Measurements from ENCODE around the gene GFRA1. TPM values are rescaled to one million over a fixed set of nuclear protein-coding genes. Genes with fewer than 3 reads are reported as not detected.

GFRA1 gene
- total RNA-seq, 4 donors from 2014 or later = 1.8 to 21.4 (median 12.1) TPM

DNA sequence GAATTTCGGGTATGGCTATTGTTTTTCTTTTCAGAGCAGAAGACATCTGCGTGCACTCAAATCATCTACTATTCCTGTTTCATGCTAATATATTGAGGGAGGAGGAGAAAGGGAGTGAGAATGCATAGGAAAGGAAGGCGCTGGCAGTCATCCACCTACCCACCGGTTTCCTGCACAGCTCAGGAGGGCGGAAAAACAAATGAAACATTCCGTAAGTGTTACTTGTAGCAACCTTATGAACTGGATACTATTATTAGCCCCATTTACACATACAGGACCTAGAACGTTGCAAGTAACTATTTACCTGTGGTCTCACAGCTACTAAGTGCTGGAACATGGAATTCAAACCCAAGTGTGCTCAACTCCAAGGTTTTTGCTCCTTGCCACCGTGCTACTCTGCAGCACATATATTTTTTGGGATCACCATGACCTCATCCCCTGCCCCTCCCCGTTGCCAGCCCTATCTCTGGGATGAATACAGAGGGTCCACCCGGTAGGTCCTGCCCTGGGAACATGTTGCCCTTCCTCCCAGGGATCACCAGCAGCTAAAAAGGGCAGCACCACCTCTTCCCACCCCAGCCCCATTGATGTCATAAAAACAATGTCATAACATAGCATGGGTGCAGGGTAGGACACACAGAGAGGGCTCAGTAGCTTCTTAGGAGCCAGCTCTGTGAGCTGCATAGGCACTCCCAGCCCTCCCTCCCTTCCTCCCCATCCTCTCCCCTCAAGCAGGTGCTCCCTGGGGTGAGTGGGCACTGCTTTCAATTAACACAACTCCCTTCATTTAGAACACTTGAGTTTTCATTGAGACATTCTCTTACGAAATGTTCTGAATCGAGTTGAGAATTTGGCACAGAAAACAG, 16.9 kb downstream of the GFRA1 start:
- no peak for DNase-seq
- no peaks in the 10 kb centered on the region for H3K27me3 ChIP-seq
- TF ChIP-seq, protein P1, sequence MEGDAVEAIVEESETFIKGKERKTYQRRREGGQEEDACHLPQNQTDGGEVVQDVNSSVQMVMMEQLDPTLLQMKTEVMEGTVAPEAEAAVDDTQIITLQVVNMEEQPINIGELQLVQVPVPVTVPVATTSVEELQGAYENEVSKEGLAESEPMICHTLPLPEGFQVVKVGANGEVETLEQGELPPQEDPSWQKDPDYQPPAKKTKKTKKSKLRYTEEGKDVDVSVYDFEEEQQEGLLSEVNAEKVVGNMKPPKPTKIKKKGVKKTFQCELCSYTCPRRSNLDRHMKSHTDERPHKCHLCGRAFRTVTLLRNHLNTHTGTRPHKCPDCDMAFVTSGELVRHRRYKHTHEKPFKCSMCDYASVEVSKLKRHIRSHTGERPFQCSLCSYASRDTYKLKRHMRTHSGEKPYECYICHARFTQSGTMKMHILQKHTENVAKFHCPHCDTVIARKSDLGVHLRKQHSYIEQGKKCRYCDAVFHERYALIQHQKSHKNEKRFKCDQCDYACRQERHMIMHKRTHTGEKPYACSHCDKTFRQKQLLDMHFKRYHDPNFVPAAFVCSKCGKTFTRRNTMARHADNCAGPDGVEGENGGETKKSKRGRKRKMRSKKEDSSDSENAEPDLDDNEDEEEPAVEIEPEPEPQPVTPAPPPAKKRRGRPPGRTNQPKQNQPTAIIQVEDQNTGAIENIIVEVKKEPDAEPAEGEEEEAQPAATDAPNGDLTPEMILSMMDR (IDR thresholded peaks at IDR 0.05) = no peak
- no peak for TF ChIP-seq POLR2A (IDR thresholded peaks at IDR 0.05)
- no peaks in the 10 kb centered on the region for H3K36me3 ChIP-seq
- H3K9me3 ChIP-seq = no peaks in the 10 kb centered on the region
- H3K4me3 ChIP-seq = no peak overlapping the region
- no peaks in the 10 kb centered on the region for H3K4me1 ChIP-seq
- no peak overlapping the region for H3K27ac ChIP-seq

GRCh38 chr10:116254422-116255155, 18.4 kb downstream of the GFRA1 start:
- no peak for DNase-seq
- Histone ChIP-seq H3K4me3 (no peak overlapping the region), H3K4me1 (no peaks in the 10 kb centered on the region), H3K27me3 (no peaks in the 10 kb centered on the region), H3K9me3 (no peaks in the 10 kb centered on the region), H3K36me3 (no peaks in the 10 kb centered on the region), H3K27ac (no peak overlapping the region)
- no peak for TF ChIP-seq POLR2A (IDR thresholded peaks at IDR 0.05)
- TF ChIP-seq, protein P1 (IDR thresholded peaks at IDR 0.05) = no peak

DNA sequence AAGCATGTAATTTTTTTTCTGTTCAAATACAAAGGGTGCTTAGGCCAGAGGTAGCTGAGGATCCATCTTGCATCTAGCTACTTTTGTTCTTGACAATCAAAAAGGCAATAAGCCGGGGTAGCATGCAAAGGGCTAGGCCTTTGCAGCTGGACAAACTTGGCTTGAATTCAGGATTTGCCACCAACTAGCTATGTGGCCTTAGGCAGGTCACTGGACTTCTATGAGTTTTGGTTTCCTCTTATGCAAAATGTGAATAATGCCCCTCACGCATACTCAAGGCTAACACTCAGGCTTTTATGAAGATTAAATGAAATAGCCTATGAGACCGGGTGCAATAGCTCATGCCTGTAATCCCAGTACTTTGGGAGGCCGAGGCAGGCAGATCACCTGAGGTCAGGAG, 19.3 kb downstream of the GFRA1 start:
- Histone ChIP-seq H3K9me3 (no peaks in the 10 kb centered on the region), H3K4me1 (no peaks in the 10 kb centered on the region), H3K27ac (no peak overlapping the region), H3K36me3 (no peaks in the 10 kb centered on the region), H3K27me3 (no peaks in the 10 kb centered on the region), H3K4me3 (no peak overlapping the region)
- DNase-seq = no peak
- no peak for TF ChIP-seq POLR2A (IDR thresholded peaks at IDR 0.05)
- TF ChIP-seq, protein P1 (IDR thresholded peaks at IDR 0.05) = no peak

GRCh38 chr10:116251602-116252395, 21.2 kb downstream of the GFRA1 start:
- H3K4me3 ChIP-seq = no peak overlapping the region
- TF ChIP-seq POLR2A (IDR thresholded peaks at IDR 0.05) = no peak
- TF ChIP-seq, protein P1 (IDR thresholded peaks at IDR 0.05) = no peak
- H3K9me3 ChIP-seq = no peaks in the 10 kb centered on the region
- DNase-seq = no peak
- H3K27ac ChIP-seq = no peak overlapping the region
- H3K36me3 ChIP-seq = no peaks in the 10 kb centered on the region
- no peaks in the 10 kb centered on the region for H3K4me1 ChIP-seq
- no peaks in the 10 kb centered on the region for H3K27me3 ChIP-seq

DNA sequence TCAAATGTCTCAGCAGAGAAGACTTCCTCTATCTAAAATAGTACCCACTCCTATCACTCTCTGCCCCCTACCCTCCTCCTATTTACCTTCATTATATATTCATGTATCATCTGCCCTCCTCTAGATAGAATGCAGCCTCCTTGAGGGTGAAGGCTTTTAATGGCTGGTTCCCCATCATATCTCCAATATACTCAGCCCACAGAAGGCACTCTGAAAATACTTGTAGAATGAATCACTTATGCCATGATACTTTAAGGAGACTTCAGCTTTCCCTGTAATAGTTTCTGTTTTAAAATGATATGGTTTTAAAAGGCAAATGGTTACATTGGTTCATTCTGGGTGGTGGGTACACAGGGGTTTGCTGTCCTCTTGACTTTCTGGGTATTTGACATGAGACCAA, 25.3 kb downstream of the GFRA1 start:
- no peak for DNase-seq
- H3K27me3 ChIP-seq = no peaks in the 10 kb centered on the region
- no peaks in the 10 kb centered on the region for H3K36me3 ChIP-seq
- no peak overlapping the region for H3K4me3 ChIP-seq
- H3K9me3 ChIP-seq = no peaks in the 10 kb centered on the region
- no peak overlapping the region for H3K27ac ChIP-seq
- no peaks in the 10 kb centered on the region for H3K4me1 ChIP-seq
- TF ChIP-seq, protein P1 (IDR thresholded peaks at IDR 0.05) = no peak
- no peak for TF ChIP-seq POLR2A (IDR thresholded peaks at IDR 0.05)

All from Peyer's patch (tissue), 4 donors.